Neural crest cell (in vitro differentiated cells): ENCODE data around the gene AGBL5. TPM values are rescaled to one million over a fixed set of nuclear protein-coding genes. Genes with fewer than 3 reads are reported as not detected.

Experiments used
- DNase-seq: peaks from one replicate; pipeline ENCODE4 v3.0.0; 2021; ENCODE audit warnings: low read depth, mixed read lengths, low spot score
- H3K27ac Mint-ChIP-seq: one replicate; pipeline ENCODE4 v1.8.0; 2021; ENCODE audit warnings: mild to moderate bottlenecking, mixed read lengths; ENCODE audit not compliant: unreplicated experiment
- H3K27me3 Mint-ChIP-seq: 2 replicates; pipeline ENCODE4 v1.8.0; 2021; ENCODE audit warnings: low read depth, mild to moderate bottlenecking, mixed read lengths
- H3K36me3 Mint-ChIP-seq: 2 replicates; pipeline ENCODE4 v1.8.0; 2021; ENCODE audit warnings: low read depth, mild to moderate bottlenecking, mixed read lengths
- H3K4me1 Mint-ChIP-seq: 2 replicates; pipeline ENCODE4 v1.8.0; 2021; ENCODE audit warnings: mixed read lengths
- H3K4me3 Mint-ChIP-seq: one replicate; pipeline ENCODE4 v1.8.0; 2021; ENCODE audit warnings: mild to moderate bottlenecking, mixed read lengths
- H3K9me3 Mint-ChIP-seq: 2 replicates; pipeline ENCODE4 v1.8.0; 2021; ENCODE audit warnings: mixed read lengths
- CTCF ChIP-seq: fragments of 200-600 bp; sonication (generic); conservative IDR thresholded peaks from 2 replicates; pipeline ENCODE4 v1.5.0; 2021; ENCODE audit warnings: antibody characterized with exemption, mild to moderate bottlenecking
- total RNA-seq: library from RNA; stranded (reverse); gene quantifications from 2 replicates; pipeline ENCODE4 v1.2.1, GENCODE V29; 2021

Gene AGBL5
- total RNA-seq, 1 donor from 2014 or later, result 67.2 TPM

GRCh38 chr2:27076323-27076722 lies 24.9 kb downstream of the AGBL5 start:
- DNase-seq, result no peak
- no peak overlapping the region for H3K27ac Mint-ChIP-seq
- no peaks in the 10 kb centered on the region for H3K36me3 Mint-ChIP-seq
- peaks cover 66% of the 10 kb centered on the region for H3K4me1 Mint-ChIP-seq
- no peaks in the 10 kb centered on the region for H3K9me3 Mint-ChIP-seq
- peak overlapping the region; percentile 21 for H3K4me3 Mint-ChIP-seq
- peaks cover 2% of the 10 kb centered on the region for H3K27me3 Mint-ChIP-seq
- no peak for TF ChIP-seq CTCF

GRCh38 chr2:27077231-27077630 lies 25.8 kb downstream of the AGBL5 start:
- Mint-ChIP-seq H3K4me1 (peaks cover 68% of the 10 kb centered on the region), H3K36me3 (no peaks in the 10 kb centered on the region), H3K4me3 (peak overlapping the region; percentile 21), H3K9me3 (no peaks in the 10 kb centered on the region), H3K27me3 (peaks cover 3% of the 10 kb centered on the region), H3K27ac (peak overlapping the region; percentile 60)
- DNase-seq, result no peak
- no peak for TF ChIP-seq CTCF

DNA sequence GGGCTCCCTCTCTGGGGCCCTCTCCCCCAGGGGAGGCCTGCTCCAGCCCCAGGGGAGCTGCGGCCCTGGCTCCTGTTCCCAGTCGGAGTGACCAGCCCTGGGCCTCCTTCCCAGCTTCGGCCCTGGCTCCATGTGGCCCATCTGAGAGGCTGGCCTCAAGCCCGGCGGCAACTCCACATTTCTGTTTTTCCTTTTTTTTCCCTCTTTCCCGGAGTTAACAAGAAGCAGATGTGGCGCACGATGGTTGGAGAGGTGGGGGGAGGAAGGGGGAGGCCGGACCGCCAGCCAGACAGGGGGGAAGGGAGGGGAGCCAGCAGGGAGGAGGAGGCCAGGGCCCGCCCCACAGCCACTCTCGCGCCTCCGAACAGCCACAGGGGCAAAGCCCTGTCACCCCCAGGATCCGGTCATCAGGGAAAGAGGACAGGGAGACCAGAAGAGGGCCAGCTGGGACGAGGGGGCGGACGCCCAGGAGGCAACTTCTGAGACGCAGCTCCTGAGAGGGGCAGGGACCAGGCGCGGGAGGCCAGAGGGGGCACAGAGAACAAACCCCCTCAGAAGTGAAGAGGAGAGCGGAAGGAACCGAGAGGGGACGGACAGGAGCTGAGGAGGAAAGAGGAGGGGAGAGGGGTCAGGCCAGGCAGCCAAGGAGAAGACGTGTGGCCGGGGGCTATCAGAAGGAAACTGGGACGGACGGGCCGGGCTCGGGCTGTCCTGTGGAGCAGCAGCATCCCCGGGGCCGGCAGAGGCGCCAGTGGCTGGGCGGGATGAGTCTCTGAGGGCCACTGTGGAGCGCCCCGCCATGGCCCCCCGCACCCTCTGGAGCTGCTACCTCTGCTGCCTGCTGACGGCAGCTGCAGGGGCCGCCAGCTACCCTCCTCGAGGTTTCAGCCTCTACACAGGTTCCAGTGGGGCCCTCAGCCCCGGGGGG lies 27.1 kb downstream of the AGBL5 start, which contains the start of gene EMILIN1:
EMILIN1 (plus strand) TSS at position 349 of the 928 bp plus-strand sequence; CDS start at position 800, 451 bp downstream.
- H3K27ac Mint-ChIP-seq, result peak within 1 kb of the TSS; percentile 90
- peak; percentile 55 for DNase-seq
- H3K9me3 Mint-ChIP-seq, result no peaks in the 10 kb centered on the region
- H3K27me3 Mint-ChIP-seq, result peaks cover 3% of the 10 kb centered on the region
- TF ChIP-seq CTCF, result no peak
- H3K4me3 Mint-ChIP-seq, result peak within 1 kb of the TSS; percentile 82
- H3K4me1 Mint-ChIP-seq, result peaks cover 58% of the 10 kb centered on the region
- H3K36me3 Mint-ChIP-seq, result no peaks in the 10 kb centered on the region

DNA sequence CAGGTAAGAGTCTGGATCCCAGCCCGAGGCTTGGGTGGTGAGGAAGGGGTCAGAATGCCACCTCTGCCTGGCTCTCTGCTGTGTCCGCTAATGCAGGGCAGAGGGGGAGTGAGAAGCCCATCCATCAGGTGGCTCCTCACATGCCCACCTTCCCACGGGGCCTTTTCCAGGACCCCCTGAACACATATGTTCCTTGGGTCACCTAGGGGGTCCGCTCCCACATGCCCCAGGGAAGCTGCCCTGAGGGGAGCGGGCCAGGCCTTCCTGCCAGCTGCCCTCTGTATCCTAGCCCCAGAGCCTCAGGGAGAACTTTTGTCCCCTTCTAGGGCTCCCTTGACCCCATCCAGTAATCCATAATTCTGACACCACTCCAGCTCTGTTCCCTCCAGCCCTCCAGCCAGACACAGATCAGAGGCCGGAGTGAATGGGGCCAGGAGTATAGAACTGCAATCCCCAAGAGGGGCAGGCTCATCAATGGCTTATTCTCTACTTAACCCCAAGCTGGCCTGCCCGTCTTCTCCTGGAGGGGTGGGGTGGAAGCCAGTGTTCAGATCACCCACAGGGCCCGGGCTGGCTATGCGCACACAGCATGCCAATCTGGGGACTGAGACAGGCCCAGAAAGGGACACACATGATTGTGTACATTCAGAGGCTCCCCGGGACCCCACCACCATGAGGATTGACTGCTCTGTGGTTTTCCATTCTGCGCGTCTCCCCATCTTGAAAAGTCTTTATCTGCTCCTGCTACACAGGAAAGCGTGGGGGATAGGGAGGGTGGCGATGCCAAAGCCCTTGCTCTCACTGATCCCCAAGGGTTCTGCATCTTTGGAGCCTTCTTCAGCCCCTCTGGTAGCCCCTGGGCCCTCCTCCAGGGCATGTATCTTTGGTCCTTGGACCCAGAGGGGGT lies 28.0 kb downstream of the AGBL5 start:
- Mint-ChIP-seq H3K4me3 (peak overlapping the region; percentile 61), H3K27me3 (peaks cover 3% of the 10 kb centered on the region), H3K9me3 (no peaks in the 10 kb centered on the region), H3K27ac (peak overlapping the region; percentile 89), H3K36me3 (no peaks in the 10 kb centered on the region), H3K4me1 (peaks cover 56% of the 10 kb centered on the region)
- no peak for DNase-seq
- TF ChIP-seq CTCF, result no peak

DNA sequence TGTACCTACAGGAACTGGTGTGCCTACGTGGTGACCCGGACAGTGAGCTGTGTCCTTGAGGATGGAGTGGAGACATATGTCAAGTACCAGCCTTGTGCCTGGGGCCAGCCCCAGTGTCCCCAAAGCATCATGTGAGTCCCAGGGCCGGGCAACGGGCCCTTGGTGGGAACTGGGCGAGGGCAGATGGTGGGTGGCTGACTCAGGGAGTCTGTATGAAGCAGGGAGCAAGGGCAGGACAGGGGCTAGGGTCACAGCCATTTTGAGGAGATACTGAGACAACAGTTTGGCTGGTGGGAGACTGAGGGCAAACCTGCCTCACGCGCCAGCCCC lies 28.6 kb downstream of the AGBL5 start:
- no peaks in the 10 kb centered on the region for H3K36me3 Mint-ChIP-seq
- no peak for DNase-seq
- no peak for TF ChIP-seq CTCF
- peak overlapping the region; percentile 61 for H3K4me3 Mint-ChIP-seq
- peaks cover 50% of the 10 kb centered on the region for H3K4me1 Mint-ChIP-seq
- peak overlapping the region; percentile 89 for H3K27ac Mint-ChIP-seq
- no peaks in the 10 kb centered on the region for H3K9me3 Mint-ChIP-seq
- peaks cover 4% of the 10 kb centered on the region for H3K27me3 Mint-ChIP-seq
